Tibial nerve (tissue), 4 donors: ENCODE results near the gene EXOSC2. TPM values are rescaled to one million over a fixed set of nuclear protein-coding genes. Genes with fewer than 3 reads are reported as not detected.

ENCODE experiments used
- DNase-seq, 2 donors: peaks; one replicate each; pipeline ENCODE4 v3.0.0-alpha.2; 2019; ENCODE audit warnings: low spot score in 2 of 2
- H3K27ac ChIP-seq, 4 donors: fragments of 200-600 bp; sonication (generic) in 3 of 4; one replicate each; pipeline ENCODE4 v1.5.1; 2017 to 2019; ENCODE audit warnings: mild to moderate bottlenecking in 1 of 4
- H3K27me3 ChIP-seq, 2 donors: fragments of 200-600 bp; sonication (generic) in 1 of 2; one replicate each; pipeline versions ENCODE4 v1.5.1 to v1.6.0; 2017 to 2019
- H3K36me3 ChIP-seq, 3 donors: fragments of 200-600 bp; sonication (generic); one replicate each; pipeline ENCODE4 v1.5.1; 2018 to 2019
- H3K4me1 ChIP-seq, 4 donors: fragments of 200-600 bp; sonication (generic) in 3 of 4; one replicate each; pipeline ENCODE4 v1.5.1; 2017 to 2019
- H3K4me3 ChIP-seq, 4 donors: fragments of 200-600 bp; sonication (generic) in 3 of 4; one replicate each; pipeline ENCODE4 v1.5.1; 2017 to 2019; ENCODE audit warnings: mild to moderate bottlenecking in 1 of 4, moderate library complexity in 1 of 4
- H3K9me3 ChIP-seq, 4 donors: fragments of 200-600 bp; sonication (generic) in 3 of 4; one replicate each; pipeline ENCODE4 v1.5.1; 2017 to 2019
- EP300 ChIP-seq, 2 donors: sonication (generic); formaldehyde crosslinking; IDR thresholded peaks; one replicate each; pipeline ENCODE4 v1.6.1; 2017; ENCODE audit warnings: antibody characterized with exemption in 2 of 2, mild to moderate bottlenecking in 1 of 2
- POLR2A ChIP-seq, 2 donors: fragments of 450-650 bp; IDR thresholded peaks; one replicate each; pipeline ENCODE4 v1.6.1; 2017; ENCODE audit warnings: antibody characterized with exemption in 2 of 2, mild to moderate bottlenecking in 2 of 2, moderate library complexity in 2 of 2
- WGBS, 2 donors: methylation state at CpG; one replicate each; pipeline ENCODE4 v1.1.5; 2018; 5-methylcytosine and 5-hydroxymethylcytosine counted together
- total RNA-seq, 4 donors: library from RNA; depleted of rRNA; stranded (reverse); fragments of >200 nt; gene quantifications; one replicate each; pipeline ENCODE4 v1.1.0, GENCODE V29; 2016
- TF ChIP-seq, protein P1 (sequence below), 5 experiments: fragments of 200-600 bp in 3 of 5; fragments of 450-650 bp in 2 of 5; sonication (generic) in 3 of 5; IDR thresholded peaks; one replicate each; pipeline ENCODE4 v1.5.1; 2016 to 2019; ENCODE audit warnings: antibody characterized with exemption in 5 of 5, mild to moderate bottlenecking in 3 of 5, moderate library complexity in 2 of 5

EXOSC2 gene
- total RNA-seq, 4 donors from 2014 or later, result 17.3 to 26.7 (median 24.9) TPM

DNA sequence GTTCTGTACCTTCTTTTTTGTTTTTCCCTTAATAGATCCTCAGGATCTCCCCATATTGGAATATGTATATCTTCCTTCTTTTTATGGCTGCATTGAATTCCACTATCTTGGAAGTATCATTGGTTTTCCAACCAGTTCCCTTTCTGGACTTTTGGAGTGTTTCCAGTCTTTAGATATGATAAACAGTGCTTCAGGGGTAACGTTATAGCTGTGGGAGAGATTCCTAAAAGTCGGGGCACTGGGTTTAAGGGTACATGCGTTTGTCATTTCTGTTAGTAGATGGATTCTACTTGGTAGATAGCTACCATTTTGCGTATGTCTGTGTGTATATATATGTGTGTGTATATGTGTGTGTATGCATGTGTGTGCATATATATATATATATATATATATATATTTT lies 42.0 kb downstream of the EXOSC2 start:
- peaks cover 0 to 22% (median 4%) of the 10 kb centered on the region in 4 donors for H3K4me1 ChIP-seq
- TF ChIP-seq, protein P1, sequence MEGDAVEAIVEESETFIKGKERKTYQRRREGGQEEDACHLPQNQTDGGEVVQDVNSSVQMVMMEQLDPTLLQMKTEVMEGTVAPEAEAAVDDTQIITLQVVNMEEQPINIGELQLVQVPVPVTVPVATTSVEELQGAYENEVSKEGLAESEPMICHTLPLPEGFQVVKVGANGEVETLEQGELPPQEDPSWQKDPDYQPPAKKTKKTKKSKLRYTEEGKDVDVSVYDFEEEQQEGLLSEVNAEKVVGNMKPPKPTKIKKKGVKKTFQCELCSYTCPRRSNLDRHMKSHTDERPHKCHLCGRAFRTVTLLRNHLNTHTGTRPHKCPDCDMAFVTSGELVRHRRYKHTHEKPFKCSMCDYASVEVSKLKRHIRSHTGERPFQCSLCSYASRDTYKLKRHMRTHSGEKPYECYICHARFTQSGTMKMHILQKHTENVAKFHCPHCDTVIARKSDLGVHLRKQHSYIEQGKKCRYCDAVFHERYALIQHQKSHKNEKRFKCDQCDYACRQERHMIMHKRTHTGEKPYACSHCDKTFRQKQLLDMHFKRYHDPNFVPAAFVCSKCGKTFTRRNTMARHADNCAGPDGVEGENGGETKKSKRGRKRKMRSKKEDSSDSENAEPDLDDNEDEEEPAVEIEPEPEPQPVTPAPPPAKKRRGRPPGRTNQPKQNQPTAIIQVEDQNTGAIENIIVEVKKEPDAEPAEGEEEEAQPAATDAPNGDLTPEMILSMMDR (IDR thresholded peaks at IDR 0.05), result no peak
- no peak for TF ChIP-seq EP300 (IDR thresholded peaks at IDR 0.05)
- TF ChIP-seq POLR2A (IDR thresholded peaks at IDR 0.05), result no peak
- no peaks in the 10 kb centered on the region for H3K27me3 ChIP-seq
- H3K4me3 ChIP-seq, result no peak overlapping the region
- no peak overlapping the region for H3K27ac ChIP-seq
- WGBS, 2 donors, result 93 to 95% methylated on average over 4 of the region's 4 CpGs
- no peaks in the 10 kb centered on the region for H3K36me3 ChIP-seq
- DNase-seq, result no peak
- no peaks in the 10 kb centered on the region for H3K9me3 ChIP-seq

- H3K27ac ChIP-seq, result no peak overlapping the region
- 83 to 84% methylated on average over 1 of the region's 1 CpG for WGBS, 2 donors
- DNase-seq, result no peak
- no peaks in the 10 kb centered on the region for H3K36me3 ChIP-seq
- TF ChIP-seq EP300 (IDR thresholded peaks at IDR 0.05) (no peak), POLR2A (IDR thresholded peaks at IDR 0.05) (no peak)
- TF ChIP-seq, protein P1 (IDR thresholded peaks at IDR 0.05), result no peak
- H3K27me3 ChIP-seq, result no peaks in the 10 kb centered on the region
- H3K4me3 ChIP-seq, result no peak overlapping the region
- H3K4me1 ChIP-seq, result peaks cover 0 to 16% (median 4%) of the 10 kb centered on the region in 4 donors
- no peaks in the 10 kb centered on the region for H3K9me3 ChIP-seq
These were observed 43.3 kb downstream of the EXOSC2 start for GRCh38 chr9:130736834-130737233.

- WGBS, 2 donors, result 75 to 79% methylated on average over 3 of the region's 3 CpGs
- TF ChIP-seq, protein P1 (IDR thresholded peaks at IDR 0.05), result no peak
- no peak for TF ChIP-seq EP300 (IDR thresholded peaks at IDR 0.05)
- TF ChIP-seq POLR2A (IDR thresholded peaks at IDR 0.05), result no peak
- DNase-seq, result no peak
- Histone ChIP-seq H3K4me1 (peaks cover 0 to 3% (median 0%) of the 10 kb centered on the region in 4 donors), H3K4me3 (no peak overlapping the region), H3K27me3 (no peaks in the 10 kb centered on the region), H3K9me3 (no peaks in the 10 kb centered on the region), H3K27ac (no peak overlapping the region), H3K36me3 (no peaks in the 10 kb centered on the region)
These were observed 44.7 kb downstream of the EXOSC2 start for GRCh38 chr9:130738281-130738680.

- WGBS, 2 donors, result 85 to 87% methylated on average over 4 of the region's 4 CpGs
- H3K36me3 ChIP-seq, result no peaks in the 10 kb centered on the region
- no peak for TF ChIP-seq EP300 (IDR thresholded peaks at IDR 0.05)
- TF ChIP-seq POLR2A (IDR thresholded peaks at IDR 0.05), result no peak
- H3K27ac ChIP-seq, result no peak overlapping the region
- no peak for DNase-seq
- H3K9me3 ChIP-seq, result no peaks in the 10 kb centered on the region
- H3K4me1 ChIP-seq, result no peaks in the 10 kb centered on the region
- H3K27me3 ChIP-seq, result no peaks in the 10 kb centered on the region
- no peak overlapping the region for H3K4me3 ChIP-seq
These were observed 45.5 kb downstream of the EXOSC2 start for GRCh38 chr9:130739081-130739480.

DNA sequence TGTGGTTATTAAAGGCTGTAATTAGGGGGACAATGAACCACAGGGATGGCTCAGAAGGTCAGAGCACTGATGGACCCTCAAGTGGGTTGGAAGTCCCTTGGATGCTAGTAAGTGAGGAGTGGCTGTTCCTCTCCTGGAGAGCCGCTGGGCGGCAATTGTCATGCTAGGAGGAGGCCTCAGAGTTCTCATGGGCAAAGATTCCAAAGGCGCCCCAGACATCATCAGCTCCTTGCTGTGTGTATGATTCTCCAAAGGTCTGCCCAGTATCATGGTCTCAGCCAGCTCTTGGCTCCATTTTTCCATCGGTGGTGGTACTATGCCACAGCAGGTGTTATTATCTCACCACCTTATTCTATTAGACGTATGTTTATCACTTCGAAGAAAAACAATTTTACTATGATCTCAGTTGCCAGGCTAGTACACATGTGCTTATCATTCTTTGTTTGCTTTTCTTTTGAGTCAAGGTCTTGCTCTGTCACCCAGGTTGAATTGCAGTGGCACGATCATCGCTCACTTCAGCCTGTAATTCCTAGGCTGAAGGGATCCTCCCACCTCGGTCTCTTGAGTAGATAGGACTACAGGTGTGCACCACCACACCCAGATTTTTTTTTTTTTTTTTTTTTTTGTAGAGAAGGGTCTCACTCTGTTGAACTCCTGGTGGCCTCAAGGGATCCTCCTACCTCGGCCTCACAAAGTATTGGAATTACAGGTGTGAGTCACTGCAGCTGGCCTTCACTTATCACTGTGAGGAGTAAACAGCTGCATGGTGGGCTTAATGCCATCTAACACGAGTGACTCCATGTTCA lies 46.8 kb downstream of the EXOSC2 start:
- Histone ChIP-seq H3K4me3 (no peak overlapping the region), H3K27ac (no peak overlapping the region), H3K27me3 (no peaks in the 10 kb centered on the region), H3K36me3 (no peaks in the 10 kb centered on the region), H3K9me3 (no peaks in the 10 kb centered on the region), H3K4me1 (no peaks in the 10 kb centered on the region)
- no peak for DNase-seq
- TF ChIP-seq POLR2A (IDR thresholded peaks at IDR 0.05) (no peak), EP300 (IDR thresholded peaks at IDR 0.05) (no peak)
- TF ChIP-seq, protein P1 (IDR thresholded peaks at IDR 0.05), result no peak
- WGBS, 2 donors, result 91 to 96% methylated on average over 11 of the region's 11 CpGs
